Measurements from ENCODE around the gene CNST.
"Not testable (repeated sequence)": the region's sequence is repeated elsewhere in the genome, so short reads cannot be mapped to it uniquely, and the experiment has no call there.

Gene CNST

GRCh38 chr1:246587032-246587431 lies 20.8 kb downstream of the CNST start:
- DNase-seq, result no peak

- DNase-seq, result no peak
Measured at GRCh38 chr1:246587606-246588005, 21.4 kb downstream of the CNST start.

DNA sequence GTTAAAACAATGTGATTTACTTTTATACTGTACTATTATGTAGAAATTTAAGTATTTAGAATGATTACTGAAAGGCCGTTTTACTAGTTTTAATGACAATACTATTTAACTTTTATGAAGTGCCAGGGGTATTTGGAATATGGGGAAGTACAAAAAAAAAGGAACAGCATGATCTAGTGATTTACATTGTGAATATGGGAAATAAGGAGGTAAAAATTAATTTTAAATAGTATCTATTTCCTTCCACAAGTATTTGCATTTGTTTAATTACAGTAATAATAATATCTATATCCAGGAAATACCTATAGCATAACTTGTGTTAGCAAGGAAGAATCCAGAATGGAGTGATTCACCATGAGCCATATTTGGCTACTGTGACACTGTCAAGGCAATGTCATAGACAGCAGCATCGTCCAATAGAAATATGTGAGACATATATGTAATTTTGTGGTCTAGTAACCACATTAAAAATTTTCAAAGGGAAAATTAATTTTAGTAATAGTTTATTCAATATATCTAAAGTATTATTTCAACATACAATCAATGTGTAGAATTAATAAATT lies 22.0 kb downstream of the CNST start:
- no peak for DNase-seq

DNA sequence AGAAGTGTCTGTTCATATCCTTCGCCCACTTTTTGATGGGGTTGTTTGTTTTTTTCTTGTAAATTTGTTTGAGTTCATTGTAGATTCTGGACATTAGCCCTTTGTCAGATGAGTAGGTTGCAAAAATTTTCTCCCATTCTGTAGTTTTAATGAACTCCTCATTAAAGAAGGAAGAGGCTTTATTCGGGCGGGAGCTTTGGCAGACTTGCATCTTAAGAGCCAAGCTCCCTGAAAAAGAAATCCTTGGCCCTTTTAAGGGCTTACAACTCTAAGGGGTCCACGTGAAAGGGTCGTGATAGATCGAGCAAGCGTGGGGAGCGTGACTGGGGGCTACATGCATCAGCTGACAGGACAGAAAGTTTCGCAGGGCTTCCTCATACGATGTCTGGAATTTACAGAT lies 23.7 kb downstream of the CNST start:
- DNase-seq, result not testable (repeated sequence)

DNA sequence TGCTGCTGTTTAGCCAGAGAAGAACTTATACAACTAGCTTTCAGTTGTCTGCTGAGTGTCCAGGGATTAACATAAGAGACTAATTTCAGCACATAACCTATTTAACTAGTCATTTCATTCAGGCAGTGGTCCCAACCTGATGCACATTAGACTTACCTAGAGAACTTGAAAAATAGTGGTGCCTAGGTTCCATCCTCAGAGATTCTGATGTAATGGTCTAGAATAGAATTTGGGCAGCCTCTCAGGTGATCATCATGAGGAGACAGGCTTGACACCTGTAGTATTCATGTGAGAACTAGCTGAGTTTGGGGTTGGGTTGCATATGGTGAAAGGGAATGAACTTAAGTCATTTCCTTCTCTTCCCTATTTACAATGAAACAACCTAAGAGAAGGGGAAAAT lies 24.8 kb downstream of the CNST start:
- no peak for DNase-seq

DNA sequence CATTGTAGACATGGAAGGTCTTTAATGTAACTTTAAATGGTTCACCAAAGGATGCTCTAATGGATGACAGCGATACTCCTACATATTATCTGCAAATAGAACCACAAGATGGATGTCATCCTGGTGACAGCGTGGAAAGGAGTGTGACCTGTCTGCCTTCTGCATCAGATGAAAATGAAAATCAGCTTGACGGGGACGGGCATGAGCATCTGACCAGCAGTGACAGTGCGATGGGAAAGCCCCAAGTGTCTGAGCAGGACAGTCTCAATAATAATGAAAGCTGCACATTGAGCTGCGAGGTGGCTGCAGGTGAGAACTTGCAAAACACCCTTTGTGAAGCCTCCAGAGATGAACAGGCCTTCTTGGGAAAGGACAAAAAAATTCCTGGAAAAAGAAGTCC lies 25.2 kb downstream of the CNST start:
- DNase-seq, result no peak

DNA sequence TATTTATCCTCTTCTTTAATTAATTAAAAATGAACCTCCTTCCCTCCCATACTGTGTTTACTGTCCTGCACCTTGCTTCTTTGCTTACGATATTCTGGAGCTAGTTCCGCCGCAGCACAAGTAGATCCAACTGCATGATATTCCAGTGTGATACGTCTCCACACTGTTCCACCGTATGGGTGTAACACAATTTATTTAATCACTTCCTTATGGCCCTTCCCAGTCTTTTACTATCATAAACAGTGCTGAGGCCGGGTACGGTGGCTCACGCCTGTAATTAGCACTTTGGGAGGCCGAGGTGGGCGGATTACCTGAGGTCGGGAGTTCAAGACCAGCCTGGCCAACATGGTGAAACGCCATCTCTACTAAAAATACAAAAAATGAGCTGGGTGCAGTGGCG lies 25.7 kb downstream of the CNST start:
- DNase-seq, result no peak

GRCh38 chr1:246592695-246593094 lies 26.4 kb downstream of the CNST start:
- no peak for DNase-seq

DNA sequence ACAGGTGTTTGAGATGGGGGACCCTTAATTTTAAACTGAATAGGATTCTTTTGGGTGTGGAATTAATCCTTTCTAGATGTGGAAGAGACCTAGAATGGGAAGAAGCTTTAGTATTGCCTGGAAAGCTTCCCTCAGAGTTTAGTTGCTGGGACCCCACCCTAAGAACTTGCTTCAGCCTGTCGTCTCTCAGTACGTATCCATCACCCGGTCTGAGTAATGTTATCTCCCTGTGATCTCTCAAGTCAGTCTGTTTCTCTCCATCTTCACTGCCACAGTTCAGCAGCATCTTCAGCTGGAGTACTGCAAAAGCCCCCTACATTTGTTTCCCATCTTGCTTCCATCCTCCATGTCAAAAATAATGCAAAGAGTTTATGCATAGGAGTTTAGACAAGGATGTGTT lies 28.9 kb downstream of the CNST start:
- no peak for DNase-seq

- DNase-seq, result no peak
Measured at GRCh38 chr1:246597340-246597739, 31.1 kb downstream of the CNST start.

GRCh38 chr1:246597971-246598370 lies 31.7 kb downstream of the CNST start:
- no peak for DNase-seq

DNA sequence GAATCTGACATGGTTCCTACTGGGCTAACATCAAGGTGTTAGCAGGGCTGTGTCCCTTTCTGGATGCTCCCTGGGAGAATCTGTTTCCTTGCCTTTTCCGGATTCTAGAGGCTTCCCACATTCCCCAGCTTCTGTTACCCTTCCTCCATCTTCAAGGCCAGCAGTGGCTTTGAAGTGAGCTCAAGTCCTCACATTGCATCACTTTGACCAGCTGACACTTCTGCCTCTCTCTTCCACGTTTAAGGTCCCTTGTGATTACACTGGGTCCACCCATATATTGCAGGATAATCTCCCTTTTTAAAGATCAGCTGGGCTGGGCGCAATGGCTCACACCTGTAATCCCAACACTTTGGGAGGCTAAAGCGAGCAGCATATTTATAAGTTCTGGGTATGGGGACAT lies 33.1 kb downstream of the CNST start:
- no peak for DNase-seq

- DNase-seq, result no peak
Measured at GRCh38 chr1:246600579-246600978, 34.3 kb downstream of the CNST start.

- no peak for DNase-seq
Measured at GRCh38 chr1:246602194-246602593, 35.9 kb downstream of the CNST start.

DNA sequence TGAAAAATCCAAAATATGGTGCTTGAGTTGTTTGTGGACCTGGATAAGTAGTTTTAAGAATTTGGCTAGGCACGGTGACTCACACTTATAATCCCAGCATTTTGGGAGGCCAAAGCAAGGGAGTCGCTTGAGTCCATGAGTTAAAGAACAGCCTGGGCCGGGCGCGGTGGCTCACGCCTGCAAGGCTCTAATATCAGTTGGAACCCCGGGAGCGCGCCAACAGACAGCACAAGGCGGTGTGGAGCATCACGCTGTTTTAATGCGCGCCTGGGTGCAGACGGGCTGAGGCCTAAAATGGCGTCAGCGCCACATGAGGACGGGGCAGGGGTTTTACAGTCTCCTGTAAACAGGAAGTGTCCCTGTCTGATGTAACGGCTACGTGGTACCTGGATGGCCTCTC lies 39.0 kb downstream of the CNST start:
- DNase-seq, result not testable (repeated sequence)

DNA sequence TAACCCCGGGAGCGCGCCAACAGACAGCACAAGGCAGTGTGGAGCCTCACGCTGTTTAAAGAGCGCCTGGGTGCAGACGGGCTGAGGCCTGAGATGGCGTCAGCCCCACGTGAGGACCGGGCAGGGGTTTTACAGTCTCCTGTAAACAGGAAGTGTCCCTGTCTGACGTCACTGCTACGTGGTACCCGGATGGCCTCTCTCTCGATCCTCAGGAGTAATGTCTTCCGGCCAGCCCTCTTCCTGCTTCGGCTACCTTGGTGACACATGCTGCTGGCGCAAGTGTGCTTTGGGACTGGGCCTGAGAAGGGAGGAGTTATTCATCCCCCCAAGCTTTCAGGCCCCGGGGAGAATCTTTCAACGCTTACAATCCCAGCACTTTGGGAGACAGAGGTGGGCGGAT lies 41.2 kb downstream of the CNST start:
- no peak for DNase-seq

GRCh38 chr1:246608616-246609376 lies 42.5 kb downstream of the CNST start:
- no peak for DNase-seq

DNA sequence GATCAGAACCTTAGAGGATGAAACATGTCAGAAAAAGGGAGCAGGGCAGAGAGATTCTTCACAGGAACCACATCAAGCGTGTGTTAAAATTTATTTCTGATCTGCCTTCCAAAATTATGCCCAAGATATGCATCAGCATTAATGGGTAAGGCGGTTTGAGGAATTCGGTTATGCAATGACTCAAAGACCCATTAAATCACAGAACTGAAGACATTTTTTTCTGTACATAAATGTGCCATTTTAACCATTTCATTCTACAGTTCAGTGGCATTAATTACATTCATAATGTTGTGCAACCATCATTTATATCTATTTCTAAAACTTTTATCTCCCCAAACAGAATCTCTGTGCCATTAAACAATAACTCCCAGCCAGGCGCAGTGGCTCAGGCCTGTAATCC lies 43.4 kb downstream of the CNST start:
- DNase-seq, result no peak

GRCh38 chr1:246613096-246613758 lies 47.0 kb downstream of the CNST start:
- no peak for DNase-seq

DNA sequence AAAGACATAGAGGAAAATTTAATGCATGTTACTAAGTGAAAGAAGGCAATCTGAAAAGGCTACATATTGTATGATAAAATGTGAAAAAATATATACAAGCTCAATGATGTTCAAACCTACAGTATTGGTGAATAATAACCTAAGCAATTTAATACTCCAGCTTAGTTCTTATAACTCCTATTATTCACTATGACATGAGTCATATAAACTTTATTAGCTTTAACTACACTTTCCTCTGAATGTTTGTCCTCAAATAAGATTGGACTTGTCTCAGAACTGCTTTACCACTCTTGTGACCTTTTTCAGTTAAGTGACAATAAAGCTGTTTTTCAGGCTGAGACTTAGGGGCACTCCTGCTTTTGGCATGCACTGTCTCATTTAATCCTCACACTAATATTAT lies 50.9 kb downstream of the CNST start:
- DNase-seq, result no peak

GRCh38 chr1:246617768-246618167 lies 51.5 kb downstream of the CNST start:
- no peak for DNase-seq

- no peak for DNase-seq
Measured at GRCh38 chr1:246618240-246618808, 52.1 kb downstream of the CNST start.

- DNase-seq, result no peak
Measured at GRCh38 chr1:246622035-246622652, 55.9 kb downstream of the CNST start.

- DNase-seq, result no peak
Measured at GRCh38 chr1:246624091-246624490, 57.8 kb downstream of the CNST start.
